BJ (cell line): ENCODE measurements around the gene P2RY14. TPM values are rescaled to one million over a fixed set of nuclear protein-coding genes. Genes with fewer than 3 reads are reported as not detected.

Source experiments
- CTCF ChIA-PET: fragments of 350-600 bp; formaldehyde crosslinking; extraction: SDS; loops from one replicate; lab custom pipeline; 2021; ENCODE audit warnings: antibody characterized with exemption, inconsistent platforms; lab: Yijun Ruan, JAX
- POLR2A ChIA-PET: fragments of 300-600 bp; sonication (Branson Sonifier 250); formaldehyde crosslinking; extraction: SDS; loops from one replicate; lab custom pipeline; 2021; ENCODE audit warnings: antibody characterized with exemption; lab: Charles Lee
- DNase-seq: peaks from one replicate; pipeline ENCODE4 v3.0.0-alpha.2; 2011; ENCODE audit warnings: low read depth
- H3K27me3 ChIP-seq: 2 replicates; pipeline ENCODE4 v1.6.0; 2011; ENCODE audit warnings: low read length; ENCODE audit not compliant: control insufficient read depth, insufficient read depth
- H3K36me3 ChIP-seq: 2 replicates; pipeline ENCODE4 v1.5.1; 2011; ENCODE audit warnings: low read length; ENCODE audit not compliant: control insufficient read depth, insufficient read depth
- H3K4me3 ChIP-seq: 2 replicates; pipeline ENCODE4 v1.5.1; 2011; ENCODE audit warnings: low read depth, mild to moderate bottlenecking, control low read depth, low read length
- polyA plus RNA-seq: library from polyadenylated mRNA; depleted of rRNA; stranded (reverse); fragments of >200 nt; gene quantifications from 2 replicates; pipeline ENCODE4 v1.2.3, GENCODE V29; 2011
- TF ChIP-seq, protein P1 (sequence below): IDR thresholded peaks from 2 replicates; pipeline ENCODE4 v1.5.1; 2011; ENCODE audit warnings: low read depth, mild to moderate bottlenecking, control low read depth, inconsistent platforms, low read length, moderate library complexity; ENCODE audit not compliant: insufficient read depth

The P2RY14 gene
- polyA plus RNA-seq, 1 experiment: not detected

- H3K4me3 ChIP-seq: no peak overlapping the region
- H3K27me3 ChIP-seq: no peaks in the 10 kb centered on the region; the same call in 1 of the 2 replicates
- no peak for DNase-seq
- ChIA-PET CTCF (interaction anchor here (0.7 to 4.2 kb wide), 3 partner anchors 9 to 34 kb away, joined by 3 to 17 read pairs (median 3); no protein-coding TSS in a partner anchor), POLR2A (no interaction called here)
- TF ChIP-seq, protein P1, sequence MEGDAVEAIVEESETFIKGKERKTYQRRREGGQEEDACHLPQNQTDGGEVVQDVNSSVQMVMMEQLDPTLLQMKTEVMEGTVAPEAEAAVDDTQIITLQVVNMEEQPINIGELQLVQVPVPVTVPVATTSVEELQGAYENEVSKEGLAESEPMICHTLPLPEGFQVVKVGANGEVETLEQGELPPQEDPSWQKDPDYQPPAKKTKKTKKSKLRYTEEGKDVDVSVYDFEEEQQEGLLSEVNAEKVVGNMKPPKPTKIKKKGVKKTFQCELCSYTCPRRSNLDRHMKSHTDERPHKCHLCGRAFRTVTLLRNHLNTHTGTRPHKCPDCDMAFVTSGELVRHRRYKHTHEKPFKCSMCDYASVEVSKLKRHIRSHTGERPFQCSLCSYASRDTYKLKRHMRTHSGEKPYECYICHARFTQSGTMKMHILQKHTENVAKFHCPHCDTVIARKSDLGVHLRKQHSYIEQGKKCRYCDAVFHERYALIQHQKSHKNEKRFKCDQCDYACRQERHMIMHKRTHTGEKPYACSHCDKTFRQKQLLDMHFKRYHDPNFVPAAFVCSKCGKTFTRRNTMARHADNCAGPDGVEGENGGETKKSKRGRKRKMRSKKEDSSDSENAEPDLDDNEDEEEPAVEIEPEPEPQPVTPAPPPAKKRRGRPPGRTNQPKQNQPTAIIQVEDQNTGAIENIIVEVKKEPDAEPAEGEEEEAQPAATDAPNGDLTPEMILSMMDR: no peak
- no peaks in the 10 kb centered on the region for H3K36me3 ChIP-seq
Observed at GRCh38 chr3:151307583-151308488, 29.5 kb upstream of the P2RY14 start.

GRCh38 chr3:151307131-151307530, 28.8 kb upstream of the P2RY14 start:
- TF ChIP-seq, protein P1: no peak
- H3K4me3 ChIP-seq: no peak overlapping the region
- DNase-seq: no peak
- H3K27me3 ChIP-seq: no peaks in the 10 kb centered on the region; the same call in 1 of the 2 replicates
- no peaks in the 10 kb centered on the region for H3K36me3 ChIP-seq
- ChIA-PET POLR2A (no interaction called here), CTCF (interaction anchor here (0.8 to 4.2 kb wide), 2 partner anchors 9 to 21 kb away, joined by 3 to 17 read pairs; no protein-coding TSS in a partner anchor)

DNA sequence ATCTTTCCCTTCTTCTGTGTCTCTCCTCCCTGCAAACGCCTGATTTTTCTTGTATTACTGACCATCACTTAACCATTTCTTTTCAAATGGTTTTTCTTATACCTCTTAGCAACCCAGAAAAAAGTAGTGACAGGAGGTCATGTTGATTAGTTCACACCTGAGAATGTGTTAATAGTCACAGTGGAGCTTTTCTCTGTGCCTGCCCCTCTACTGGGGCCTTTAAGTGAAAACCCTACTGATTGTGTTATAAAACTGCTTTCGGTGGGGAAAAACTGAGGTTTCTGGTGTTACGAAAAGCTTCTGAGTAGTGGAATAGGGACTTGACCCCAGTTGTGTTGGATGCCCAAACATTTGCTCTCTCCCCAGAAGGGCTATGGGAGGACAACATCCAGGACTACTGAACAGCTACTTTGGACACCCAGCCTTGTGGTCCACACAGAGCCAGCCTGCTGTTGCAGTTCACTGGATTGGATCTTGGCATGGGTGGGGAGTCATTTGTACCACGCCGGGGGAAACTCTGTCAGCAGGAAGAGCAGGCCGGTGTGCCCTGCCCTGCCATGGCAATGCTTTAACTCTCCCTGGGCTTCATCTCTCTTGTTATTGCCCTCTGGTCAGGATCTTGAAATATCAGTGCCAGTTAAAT, 27.9 kb upstream of the P2RY14 start:
- H3K36me3 ChIP-seq: no peaks in the 10 kb centered on the region
- no peaks in the 10 kb centered on the region; the same call in 1 of the 2 replicates for H3K27me3 ChIP-seq
- ChIA-PET POLR2A (no interaction called here), CTCF (interaction anchor here (4.2 kb wide), 1 partner anchor 22 kb away, joined by 17 read pairs; no protein-coding TSS in a partner anchor)
- no peak overlapping the region for H3K4me3 ChIP-seq
- TF ChIP-seq, protein P1: no peak
- no peak for DNase-seq

DNA sequence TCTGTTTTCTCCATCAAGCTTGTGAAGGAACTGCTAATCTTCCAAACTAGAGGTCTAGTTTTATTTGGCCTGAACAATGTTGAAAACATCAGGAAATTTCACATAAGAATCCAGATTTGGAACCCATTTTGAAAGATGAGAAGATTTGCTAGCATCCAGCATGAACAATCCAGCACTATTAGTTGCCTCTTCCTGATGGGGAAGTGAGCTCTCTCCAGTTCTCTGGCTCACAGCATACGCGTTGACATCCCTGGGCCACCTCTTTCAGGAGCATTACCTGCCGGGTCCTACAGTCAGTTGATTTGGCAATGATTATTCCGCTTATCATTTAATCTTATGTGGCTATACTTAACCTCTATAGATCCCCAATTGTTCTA, 27.4 kb upstream of the P2RY14 start:
- Histone ChIP-seq H3K4me3 (no peak overlapping the region), H3K27me3 (no peaks in the 10 kb centered on the region; the same call in 1 of the 2 replicates), H3K36me3 (no peaks in the 10 kb centered on the region)
- DNase-seq: no peak
- ChIA-PET POLR2A (no interaction called here), CTCF (interaction anchor here (4.2 kb wide), 1 partner anchor 22 kb away, joined by 17 read pairs; no protein-coding TSS in a partner anchor)
- TF ChIP-seq, protein P1: no peak
